HCT116 (cell line): ENCODE data around the gene IQUB. TPM values are rescaled to one million over a fixed set of nuclear protein-coding genes. Genes with fewer than 3 reads are reported as not detected.

Experiments
- ATAC-seq: fragments of 200-7000 bp; cut with Tn5 transposase; 2 replicates; pipeline ENCODE4 v1.9.1; 2020; ENCODE audit warnings: mild to moderate bottlenecking, moderate library complexity
- BruUV-seq: library from RNA; stranded (reverse); fragments of 400-500 nt; replicated peaks from 2 replicates; lab custom pipeline; 2021; lab: Mats Ljungman, UMichigan
- CTCF ChIA-PET: fragments of 300-600 bp; sonication (Branson Sonifier 250); formaldehyde crosslinking; loops from one replicate; lab custom pipeline; 2021; ENCODE audit warnings: antibody characterized with exemption; lab: Charles Lee
- POLR2A ChIA-PET: fragments of 300-600, 350-600 bp; sonication (Branson Sonifier 250); formaldehyde crosslinking; loops from one replicate; lab custom pipeline; 2021; ENCODE audit warnings: antibody characterized with exemption; lab: Charles Lee
- RAD21 ChIA-PET, 2 experiments: fragments of 300-600 bp; sonication (Branson Sonifier 250); formaldehyde crosslinking; loops; one replicate each; lab custom pipeline; 2023; ENCODE audit warnings: low total read pairs in 2 of 2; ENCODE audit not compliant: uncharacterized antibody in 2 of 2, unreplicated experiment in 2 of 2, low non-redundant PET in 1 of 2; lab: Charles Lee
- DNase-seq: peaks from one replicate; pipeline ENCODE4 v3.0.0-alpha.2; 2010; ENCODE audit warnings: low read depth, low spot score
- H2AFZ ChIP-seq: fragments of 200-600 bp; shearing (Covaris generic), sonication (generic); 2 replicates; pipeline ENCODE4 v1.6.1; 2017; ENCODE audit warnings: low read depth, mixed run types, mixed read lengths, antibody characterized with exemption, low read length; ENCODE audit not compliant: poor library complexity, severe bottlenecking
- H3K27ac ChIP-seq: 2 replicates; pipeline ENCODE4 v1.5.1; 2012; ENCODE audit warnings: low read depth, low read length
- H3K27me3 ChIP-seq: fragments of 200-600 bp; sonication (generic); 2 replicates; pipeline ENCODE4 v1.6.1; 2016; ENCODE audit warnings: mixed run types, low read length, mixed read lengths; ENCODE audit not compliant: insufficient read depth
- H3K36me3 ChIP-seq, 2 experiments: fragments of 200-500 bp in 1 of 2; fragments of 200-600 bp in 1 of 2; sonication (Bioruptor generic) in 1 of 2; sonication (generic) in 1 of 2; 2 replicates each; pipeline versions ENCODE4 v1.5.1 to v1.6.1; 2014 to 2016; ENCODE audit warnings: low read length in 2 of 2, inconsistent platforms in 1 of 2, mixed read lengths in 1 of 2, mixed run types in 1 of 2; ENCODE audit not compliant: insufficient read depth in 2 of 2, control insufficient read depth in 1 of 2
- H3K4me1 ChIP-seq, 2 experiments: fragments of 200-600 bp in 1 of 2; sonication (generic) in 1 of 2; 2 replicates each; pipeline versions ENCODE4 v1.5.1 to v1.6.1; 2012 to 2017; ENCODE audit warnings: low read length in 2 of 2, inconsistent platforms in 1 of 2, mild to moderate bottlenecking in 1 of 2, mixed read lengths in 1 of 2, mixed run types in 1 of 2, moderate library complexity in 1 of 2; ENCODE audit not compliant: insufficient read depth in 2 of 2, control insufficient read depth in 1 of 2
- H3K4me2 ChIP-seq: fragments of 200-600 bp; sonication (generic); 2 replicates; pipeline ENCODE4 v1.6.1; 2017; ENCODE audit warnings: mixed run types, low read length, mixed read lengths
- H3K4me3 ChIP-seq, 2 experiments: fragments of 200-600 bp in 1 of 2; sonication (generic) in 1 of 2; replicated peaks in 1 of 2; 2 replicates each; pipeline ENCODE4 v1.5.1; 2011 to 2016; ENCODE audit warnings: low read length in 2 of 2, control low read depth in 1 of 2, low read depth in 1 of 2, mild to moderate bottlenecking in 1 of 2, mixed read lengths in 1 of 2, mixed run types in 1 of 2
- H3K79me2 ChIP-seq: fragments of 200-600 bp; sonication (generic); 2 replicates; pipeline ENCODE4 v1.6.1; 2017; ENCODE audit warnings: mild to moderate bottlenecking, mixed run types, low read length, moderate library complexity, mixed read lengths; ENCODE audit not compliant: insufficient read depth
- H3K9ac ChIP-seq: fragments of 200-600 bp; sonication (generic); 2 replicates; pipeline ENCODE4 v1.6.1; 2016; ENCODE audit warnings: low read length, mixed read lengths
- H3K9me2 ChIP-seq: fragments of 200-600 bp; sonication (generic), shearing (Covaris generic); 2 replicates; pipeline ENCODE4 v1.6.1; 2017; ENCODE audit warnings: mixed run types, mild to moderate bottlenecking, moderate library complexity; ENCODE audit not compliant: insufficient read depth
- H3K9me3 ChIP-seq, 2 experiments: fragments of 200-500 bp in 1 of 2; fragments of 200-600 bp in 1 of 2; sonication (Bioruptor generic) in 1 of 2; sonication (generic) in 1 of 2; 2 replicates each; pipeline ENCODE4 v1.6.1; 2014 to 2017; ENCODE audit warnings: low read length in 2 of 2, mixed read lengths in 2 of 2, inconsistent platforms in 1 of 2, low read depth in 1 of 2, mild to moderate bottlenecking in 1 of 2, mixed run types in 1 of 2, moderate library complexity in 1 of 2; ENCODE audit not compliant: control insufficient read depth in 1 of 2, insufficient read depth in 1 of 2
- H4K20me1 ChIP-seq: fragments of 200-600 bp; sonication (generic), shearing (Covaris generic); 2 replicates; pipeline ENCODE4 v1.6.1; 2017; ENCODE audit warnings: mixed run types, mild to moderate bottlenecking, moderate library complexity; ENCODE audit not compliant: insufficient read depth
- CBX3 ChIP-seq: IDR thresholded peaks from 2 replicates; pipeline ENCODE4 v1.6.1; 2012; ENCODE audit warnings: low read depth
- CEBPB ChIP-seq: IDR thresholded peaks from 2 replicates; pipeline ENCODE4 v1.6.1; 2012; ENCODE audit warnings: low read depth
- CTCF ChIP-seq, 3 experiments: fragments of 200-600 bp in 1 of 3; sonication (generic) in 1 of 3; IDR thresholded peaks in 2 of 3; conservative IDR thresholded peaks in 1 of 3; 2 replicates each; pipeline ENCODE4 v1.5.1; 2012 to 2017; ENCODE audit warnings: low read depth in 2 of 3, low read length in 2 of 3, antibody characterized with exemption in 1 of 3, borderline replicate concordance in 1 of 3, control low read depth in 1 of 3, mild to moderate bottlenecking in 1 of 3, mixed read lengths in 1 of 3, mixed run types in 1 of 3, moderate library complexity in 1 of 3; ENCODE audit not compliant: insufficient read depth in 1 of 3
- EGR1 ChIP-seq: IDR thresholded peaks from 2 replicates; pipeline ENCODE4 v1.6.1; 2012; ENCODE audit warnings: low read depth
- ELF1 ChIP-seq: IDR thresholded peaks from 2 replicates; pipeline ENCODE4 v1.6.1; 2012; ENCODE audit warnings: low read depth, borderline replicate concordance
- EZH2 ChIP-seq: fragments of 200-600 bp; sonication (generic); IDR thresholded peaks from 2 replicates; pipeline ENCODE4 v1.6.1; 2017; ENCODE audit warnings: antibody characterized with exemption, mixed run types
- EZH2phosphoT487 ChIP-seq: fragments of 200-600 bp; IDR thresholded peaks from 2 replicates; pipeline ENCODE4 v1.6.1; 2018; ENCODE audit warnings: antibody characterized with exemption, borderline replicate concordance
- FOSL1 ChIP-seq: IDR thresholded peaks from 2 replicates; pipeline ENCODE4 v1.6.1; 2012; ENCODE audit warnings: low read depth
- JUND ChIP-seq: IDR thresholded peaks from 2 replicates; pipeline ENCODE4 v1.6.1; 2012
- POLR2A ChIP-seq: IDR thresholded peaks from 2 replicates; pipeline ENCODE4 v1.7.0; 2011; ENCODE audit warnings: borderline replicate concordance; ENCODE audit not compliant: insufficient read depth, insufficient read length; ENCODE audit errors: extremely low read depth
- RAD21 ChIP-seq: IDR thresholded peaks from 2 replicates; pipeline ENCODE4 v1.6.1; 2012; ENCODE audit warnings: low read depth, mild to moderate bottlenecking
- REST ChIP-seq: IDR thresholded peaks from 2 replicates; pipeline ENCODE4 v1.6.1; 2012; ENCODE audit warnings: low read depth
- SIN3A ChIP-seq: IDR thresholded peaks from 2 replicates; pipeline ENCODE4 v1.6.1; 2012; ENCODE audit warnings: low read depth
- SRF ChIP-seq: IDR thresholded peaks from 2 replicates; pipeline ENCODE4 v1.6.1; 2012; ENCODE audit warnings: low read depth
- YY1 ChIP-seq: IDR thresholded peaks from 2 replicates; pipeline ENCODE4 v1.6.1; 2011; ENCODE audit warnings: low read length, low read depth, moderate library complexity, mild to moderate bottlenecking; ENCODE audit not compliant: insufficient replicate concordance; ENCODE audit errors: extremely low read depth
- ZFX ChIP-seq: fragments of 450-650 bp; IDR thresholded peaks from 2 replicates; pipeline ENCODE4 v1.6.1; 2017
- ZNF274 ChIP-seq: fragments of 200-500 bp; sonication (Bioruptor generic); IDR thresholded peaks from 2 replicates; pipeline ENCODE4 v1.6.1; 2014; ENCODE audit warnings: mild to moderate bottlenecking, low read depth, low read length, inconsistent platforms
- intact Hi-C: fragments of 100-400 bp; cut with micrococcal nuclease; formaldehyde crosslinking; loops from 2 replicates; pipeline ENCODE4 v1.10.0; 2022
- total RNA-seq: library from RNA; stranded (reverse); gene quantifications from one replicate; pipeline ENCODE4 v1.2.1, GENCODE V29; 2021; ENCODE audit not compliant: unreplicated experiment
- TF ChIP-seq, protein P1 (sequence below): IDR thresholded peaks from 2 replicates; pipeline ENCODE4 v1.6.1; 2012

IQUB gene
- total RNA-seq, 1 experiment from 2014 or later = 0.79 TPM

DNA sequence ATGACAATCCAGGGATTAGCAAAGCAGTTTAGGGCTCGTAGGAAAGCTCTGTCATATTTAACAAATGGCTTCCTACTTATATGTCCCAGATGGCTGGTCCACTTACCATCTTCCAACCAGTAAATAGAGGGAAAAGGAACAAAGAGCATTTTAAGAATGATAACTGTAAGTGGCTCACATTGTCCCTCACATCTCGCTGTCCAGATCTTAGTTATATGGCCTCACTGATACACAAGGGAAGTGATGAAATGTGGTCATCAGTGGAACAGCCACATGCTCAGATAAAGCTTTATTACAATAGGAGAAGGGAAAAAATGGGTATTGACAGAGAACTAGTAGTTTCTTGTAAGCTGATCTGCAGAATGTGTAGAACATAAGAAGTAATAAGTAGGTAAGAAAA is 35.8 kb downstream of the IQUB start:
- Histone ChIP-seq H3K9me2 (no peaks in the 10 kb centered on the region), H4K20me1 (no peaks in the 10 kb centered on the region), H3K4me2 (no peak overlapping the region), H3K27ac (no peak overlapping the region), H3K27me3 (no peaks in the 10 kb centered on the region), H3K4me3 (no peak overlapping the region), H3K9ac (no peak overlapping the region), H3K36me3 (no peaks in the 10 kb centered on the region), H3K4me1 (no peaks in the 10 kb centered on the region), H2AFZ (no peak overlapping the region), H3K9me3 (no peaks in the 10 kb centered on the region), H3K79me2 (no peaks in the 10 kb centered on the region)
- intact Hi-C loops = loop anchor here (10.0 kb wide), 1 partner anchor 136 kb away; no protein-coding TSS in a partner anchor
- TF ChIP-seq CBX3 (no peak), YY1 (no peak)
- ChIA-PET POLR2A (no interaction called here), CTCF (no interaction called here), RAD21 (no interaction called here)
- no TSS peak for BruUV-seq
- no peak for ATAC-seq
- no peak for DNase-seq

GRCh38 chr7:123498031-123498430 is 36.4 kb downstream of the IQUB start:
- Histone ChIP-seq H2AFZ (no peak overlapping the region), H3K4me2 (no peak overlapping the region), H4K20me1 (no peaks in the 10 kb centered on the region), H3K27ac (no peak overlapping the region), H3K79me2 (no peaks in the 10 kb centered on the region), H3K27me3 (no peaks in the 10 kb centered on the region), H3K4me1 (no peaks in the 10 kb centered on the region), H3K36me3 (no peaks in the 10 kb centered on the region), H3K4me3 (no peak overlapping the region), H3K9me2 (no peaks in the 10 kb centered on the region), H3K9ac (no peak overlapping the region), H3K9me3 (no peaks in the 10 kb centered on the region)
- RAD21 ChIA-PET = no interaction called here
- intact Hi-C loops = loop anchor here (10.0 kb wide), 1 partner anchor 137 kb away; no protein-coding TSS in a partner anchor
- POLR2A ChIA-PET = no interaction called here
- no peak for DNase-seq
- CTCF ChIA-PET = no interaction called here
- no TSS peak for BruUV-seq
- no peak for ATAC-seq
- TF ChIP-seq CBX3 (no peak), EZH2phosphoT487 (no peak), ZNF274 (no peak), EGR1 (no peak), SRF (no peak), SIN3A (no peak), RAD21 (no peak), CEBPB (no peak), ZFX (no peak), EZH2 (no peak), POLR2A (no peak), JUND (no peak), REST (no peak), ELF1 (no peak), YY1 (no peak), CTCF (IDR thresholded peaks at IDR 0.05 in 2 of 3, conservative IDR thresholded peaks at IDR 0.05 in 1 of 3; ENCODE audit: borderline replicate concordance in 1 of 3, insufficient read depth in 1 of 3, low read depth in 2 of 3, low read length in 2 of 3) (no peak), FOSL1 (no peak)
- TF ChIP-seq, protein P1, sequence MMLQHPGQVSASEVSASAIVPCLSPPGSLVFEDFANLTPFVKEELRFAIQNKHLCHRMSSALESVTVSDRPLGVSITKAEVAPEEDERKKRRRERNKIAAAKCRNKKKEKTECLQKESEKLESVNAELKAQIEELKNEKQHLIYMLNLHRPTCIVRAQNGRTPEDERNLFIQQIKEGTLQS = no peak
